Neuronal stem cell (in vitro differentiated cells): ENCODE measurements around the gene SLC6A3.
A peak's percentile ranks its signal among the peaks of the same experiment; 100 is the strongest.

ENCODE experiments used
- DNase-seq: peaks from one replicate; pipeline ENCODE4 v3.0.0-alpha.2; 2013; ENCODE audit warnings: low spot score
- H2AFZ ChIP-seq: one replicate; pipeline ENCODE4 v1.6.1; 2013; ENCODE audit warnings: mild to moderate bottlenecking, low read length, inconsistent platforms
- H2AK5ac ChIP-seq: 2 replicates; pipeline ENCODE4 v1.6.1; 2013; ENCODE audit warnings: low read depth, mild to moderate bottlenecking, inconsistent platforms, low read length, moderate library complexity, mixed read lengths
- H2BK120ac ChIP-seq: 2 replicates; pipeline ENCODE4 v1.6.1; 2013; ENCODE audit warnings: low read depth, mild to moderate bottlenecking, inconsistent platforms, low read length, moderate library complexity, mixed read lengths
- H2BK12ac ChIP-seq: one replicate; pipeline ENCODE4 v1.6.1; 2013; ENCODE audit warnings: low read length, inconsistent platforms
- H2BK15ac ChIP-seq: 2 replicates; pipeline ENCODE4 v1.6.1; 2013; ENCODE audit warnings: mild to moderate bottlenecking, low read length, inconsistent platforms, mixed read lengths
- H2BK5ac ChIP-seq: one replicate; pipeline ENCODE4 v1.6.1; 2013; ENCODE audit warnings: inconsistent platforms, mild to moderate bottlenecking, low read length, moderate library complexity
- H3K14ac ChIP-seq: one replicate; pipeline ENCODE4 v1.6.1; 2013; ENCODE audit warnings: low read length, inconsistent platforms
- H3K18ac ChIP-seq: 2 replicates; pipeline ENCODE4 v1.6.1; 2013; ENCODE audit warnings: low read length, inconsistent platforms
- H3K23ac ChIP-seq: 2 replicates; pipeline ENCODE4 v1.6.1; 2013; ENCODE audit warnings: low read depth, mild to moderate bottlenecking, mixed read lengths, low read length, inconsistent platforms; ENCODE audit not compliant: poor library complexity
- H3K27ac ChIP-seq: replicated peaks from 3 replicates; pipeline ENCODE4 v1.5.1; 2013; ENCODE audit warnings: low read length, inconsistent platforms
- H3K27me3 ChIP-seq, 3 experiments: 2 replicates each; pipeline ENCODE4 v1.6.1; 2013; ENCODE audit warnings: low read length in 3 of 3, mild to moderate bottlenecking in 2 of 3, inconsistent platforms in 1 of 3, low read depth in 1 of 3, mixed read lengths in 1 of 3, moderate library complexity in 1 of 3; ENCODE audit not compliant: control insufficient read depth in 3 of 3, insufficient read depth in 3 of 3
- H3K36me3 ChIP-seq, 2 donors: replicated peaks in 1 of 2; 2 replicates each; pipeline ENCODE4 v1.6.1; 2013; ENCODE audit warnings: low read length in 2 of 2; ENCODE audit not compliant: control insufficient read depth in 2 of 2, insufficient read depth in 2 of 2
- H3K4ac ChIP-seq: 2 replicates; pipeline ENCODE4 v1.6.1; 2013; ENCODE audit warnings: inconsistent platforms, mild to moderate bottlenecking, low read length, moderate library complexity
- H3K4me1 ChIP-seq, 2 donors: 1 replicate in 1 of 2; 2 replicates in 1 of 2; pipeline ENCODE4 v1.6.1; 2013; ENCODE audit warnings: low read length in 2 of 2, low read depth in 1 of 2; ENCODE audit not compliant: control insufficient read depth in 2 of 2, insufficient read depth in 1 of 2
- H3K4me2 ChIP-seq: one replicate; pipeline ENCODE4 v1.6.1; 2013; ENCODE audit warnings: mild to moderate bottlenecking, low read length, inconsistent platforms; ENCODE audit not compliant: insufficient read depth, poor library complexity, severe bottlenecking
- H3K4me3 ChIP-seq, 2 donors: 2 replicates each; pipeline ENCODE4 v1.5.1; 2013; ENCODE audit warnings: low read length in 2 of 2, mild to moderate bottlenecking in 2 of 2, inconsistent platforms in 1 of 2, moderate library complexity in 1 of 2
- H3K79me1 ChIP-seq: one replicate; pipeline ENCODE4 v1.6.1; 2013; ENCODE audit warnings: low read depth, mild to moderate bottlenecking, inconsistent platforms, low read length, moderate library complexity
- H3K9ac ChIP-seq: one replicate; pipeline ENCODE4 v1.6.1; 2013; ENCODE audit warnings: mild to moderate bottlenecking, low read depth, low read length, inconsistent platforms; ENCODE audit not compliant: poor library complexity
- H3K9me3 ChIP-seq, 2 donors: replicated peaks in 1 of 2; 2 replicates each; pipeline versions ENCODE3 to v1.6.1; 2013; ENCODE audit warnings: low read length in 2 of 2, mild to moderate bottlenecking in 2 of 2, inconsistent platforms in 1 of 2, low read depth in 1 of 2, mixed read lengths in 1 of 2, moderate library complexity in 1 of 2; ENCODE audit not compliant: control insufficient read depth in 2 of 2, insufficient read depth in 1 of 2
- H4K8ac ChIP-seq: one replicate; pipeline ENCODE4 v1.6.1; 2013; ENCODE audit warnings: low read depth, mild to moderate bottlenecking, inconsistent platforms, low read length, moderate library complexity
- H4K91ac ChIP-seq: one replicate; pipeline ENCODE4 v1.6.1; 2013; ENCODE audit warnings: low read length, low read depth, mild to moderate bottlenecking, inconsistent platforms; ENCODE audit not compliant: poor library complexity
- WGBS, 2 donors: extraction: QIAGEN DNeasy Blood & Tissue Kit; methylation state at CpG; one replicate each; pipeline ENCODE4 v1.1.7; 2013; ENCODE audit warnings: missing lambda C conversion rate in 2 of 2, mixed read lengths in 1 of 2; ENCODE audit not compliant: insufficient read length in 2 of 2, insufficient replicate concordance in 1 of 2; ENCODE audit errors: extremely low coverage in 2 of 2; 5-methylcytosine and 5-hydroxymethylcytosine counted together

Gene SLC6A3

DNA sequence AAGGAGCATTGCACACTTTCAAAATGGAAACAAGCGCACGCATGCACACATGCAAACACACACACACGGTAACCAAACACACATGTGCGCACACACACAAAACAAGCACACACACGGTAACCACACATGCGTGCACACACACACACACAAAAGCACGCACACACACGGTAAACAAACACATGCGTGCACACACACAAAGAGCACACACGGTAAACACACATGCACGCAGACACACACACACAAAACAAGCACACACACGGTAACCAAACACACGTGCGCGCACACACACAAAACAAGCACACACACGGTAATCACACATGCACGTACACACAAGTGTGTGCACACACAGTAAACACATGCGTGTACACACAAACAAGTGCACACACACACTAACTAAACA, 19.3 kb upstream of the SLC6A3 start:
- no CpG with 5 or more reads among the region's 18 CpGs for WGBS, 2 donors
- Histone ChIP-seq H3K27me3 (no peaks in the 10 kb centered on the region), H3K9ac (peak overlapping the region; percentile 32), H2BK15ac (no peak overlapping the region), H3K4me2 (no peak overlapping the region), H2AK5ac (no peak overlapping the region), H3K27ac (no peak overlapping the region), H3K4me1 (peaks cover 0 to 8% of the 10 kb centered on the region in 2 donors), H3K4me3 (peak overlapping the region in 1 of 2 donors; percentile 56), H2BK12ac (no peak overlapping the region), H3K9me3 (peaks cover 0 to 15% of the 10 kb centered on the region in 2 donors), H4K8ac (no peak overlapping the region), H4K91ac (no peak overlapping the region), H3K18ac (no peak overlapping the region), H3K79me1 (peaks cover 11% of the 10 kb centered on the region), H2BK5ac (no peak overlapping the region), H2AFZ (no peak overlapping the region), H3K36me3 (peaks cover 51 to 76% of the 10 kb centered on the region in 2 donors), H2BK120ac (no peak overlapping the region), H3K4ac (no peak overlapping the region), H3K23ac (peak overlapping the region; percentile 22), H3K14ac (no peak overlapping the region)
- no peak for DNase-seq

GRCh38 chr5:1464096-1464446, 18.8 kb upstream of the SLC6A3 start:
- peaks cover 0 to 15% of the 10 kb centered on the region in 2 donors for H3K9me3 ChIP-seq
- no peak for DNase-seq
- no peak overlapping the region for H4K91ac ChIP-seq
- no peak overlapping the region for H2BK5ac ChIP-seq
- H2AFZ ChIP-seq: no peak overlapping the region
- no peaks in the 10 kb centered on the region for H3K27me3 ChIP-seq
- H3K27ac ChIP-seq: no peak overlapping the region
- H2AK5ac ChIP-seq: no peak overlapping the region
- H3K4ac ChIP-seq: no peak overlapping the region
- H3K4me3 ChIP-seq: no peak overlapping the region
- H3K79me1 ChIP-seq: peaks cover 11% of the 10 kb centered on the region
- H3K36me3 ChIP-seq: peaks cover 55 to 81% of the 10 kb centered on the region in 2 donors
- H3K9ac ChIP-seq: peak overlapping the region; percentile 32
- H3K14ac ChIP-seq: no peak overlapping the region
- H2BK15ac ChIP-seq: no peak overlapping the region
- no peak overlapping the region for H3K23ac ChIP-seq
- H4K8ac ChIP-seq: no peak overlapping the region
- peaks cover 0 to 7% of the 10 kb centered on the region in 2 donors for H3K4me1 ChIP-seq
- no CpG with 5 or more reads among the region's 14 CpGs for WGBS, 2 donors
- H3K18ac ChIP-seq: no peak overlapping the region
- no peak overlapping the region for H2BK120ac ChIP-seq
- no peak overlapping the region for H2BK12ac ChIP-seq
- H3K4me2 ChIP-seq: no peak overlapping the region

DNA sequence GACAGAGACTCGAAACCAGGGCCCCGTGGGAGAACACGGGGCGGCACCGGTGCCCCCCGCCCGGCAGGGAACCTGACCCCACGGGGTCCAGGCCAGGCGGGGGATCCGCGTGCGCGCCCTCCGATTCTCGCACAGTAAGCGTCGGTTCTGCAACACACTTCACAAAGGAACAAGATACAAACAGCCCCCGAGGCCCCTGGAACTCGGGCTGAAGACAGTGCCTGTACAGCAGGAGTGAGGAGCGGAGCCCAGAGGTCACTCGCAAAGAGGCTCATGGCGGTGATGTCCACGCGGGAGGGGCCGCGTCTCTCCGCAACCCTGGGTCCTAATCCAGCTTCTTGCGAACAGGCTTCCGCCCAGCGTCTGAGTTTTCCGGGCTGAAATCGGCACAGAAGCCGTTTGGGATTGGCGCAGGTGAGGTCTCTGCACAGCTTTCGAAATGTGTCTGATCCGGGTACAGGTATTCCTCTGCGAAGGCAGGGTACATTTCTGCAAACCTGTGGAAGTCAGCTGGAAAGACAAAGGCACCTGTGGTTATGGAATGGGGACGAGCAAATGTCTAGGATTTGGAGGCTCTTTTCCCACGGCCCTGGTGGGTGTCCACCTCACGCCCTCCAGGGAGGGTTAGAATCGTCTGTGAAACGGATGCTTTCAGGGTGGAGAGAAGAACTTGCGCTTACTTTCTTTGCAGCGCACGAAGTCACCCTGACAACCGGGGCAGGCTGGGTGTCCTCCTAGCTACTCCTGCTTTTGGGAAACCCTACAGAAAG, 18.3 kb upstream of the SLC6A3 start:
- Histone ChIP-seq H3K79me1 (peaks cover 8% of the 10 kb centered on the region), H3K4ac (no peak overlapping the region), H3K4me1 (peaks cover 0 to 5% of the 10 kb centered on the region in 2 donors), H2AK5ac (no peak overlapping the region), H2BK15ac (no peak overlapping the region), H3K27ac (no peak overlapping the region), H2BK5ac (no peak overlapping the region), H3K9ac (no peak overlapping the region), H2BK120ac (no peak overlapping the region), H3K18ac (no peak overlapping the region), H3K14ac (no peak overlapping the region), H4K91ac (no peak overlapping the region), H4K8ac (no peak overlapping the region), H2AFZ (no peak overlapping the region), H3K36me3 (peaks cover 53 to 81% of the 10 kb centered on the region in 2 donors), H3K4me2 (no peak overlapping the region), H2BK12ac (no peak overlapping the region), H3K23ac (no peak overlapping the region), H3K9me3 (peaks cover 0 to 17% of the 10 kb centered on the region in 2 donors), H3K27me3 (no peaks in the 10 kb centered on the region), H3K4me3 (no peak overlapping the region)
- DNase-seq: no peak
- no CpG with 5 or more reads among the region's 46 CpGs for WGBS, 2 donors

DNA sequence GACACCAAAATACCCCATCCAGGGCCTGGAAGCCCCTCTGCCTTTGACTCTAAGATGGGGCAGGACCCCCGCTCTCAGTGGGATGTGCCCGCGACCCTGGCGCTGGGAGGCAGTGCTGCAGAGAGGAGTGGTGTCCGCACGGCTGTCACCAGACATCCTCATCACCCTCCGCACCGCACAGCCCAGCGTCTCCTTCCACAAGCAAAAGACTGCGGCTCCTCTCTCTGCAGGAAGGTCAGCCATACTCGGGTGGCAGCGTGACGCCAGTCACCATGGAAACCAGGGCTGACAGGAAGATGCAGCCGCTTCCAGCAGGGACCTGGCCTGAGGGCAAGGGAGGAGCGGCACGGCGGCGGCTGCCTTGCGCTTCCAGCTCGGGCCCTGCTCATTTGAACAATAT, 17.1 kb upstream of the SLC6A3 start:
- peak overlapping the region; percentile 40 for H3K14ac ChIP-seq
- no peak overlapping the region for H3K4me2 ChIP-seq
- no peak overlapping the region for H3K4ac ChIP-seq
- no peak overlapping the region for H3K27ac ChIP-seq
- no peak for DNase-seq
- H2BK12ac ChIP-seq: no peak overlapping the region
- H3K4me3 ChIP-seq: no peak overlapping the region
- no peak overlapping the region for H2BK5ac ChIP-seq
- no peak overlapping the region for H4K91ac ChIP-seq
- H3K9ac ChIP-seq: no peak overlapping the region
- no peak overlapping the region for H2AFZ ChIP-seq
- peaks cover 55 to 84% of the 10 kb centered on the region in 2 donors for H3K36me3 ChIP-seq
- WGBS, 2 donors: no CpG with 5 or more reads among the region's 20 CpGs
- H2BK15ac ChIP-seq: no peak overlapping the region
- peaks cover 8% of the 10 kb centered on the region for H3K79me1 ChIP-seq
- no peak overlapping the region for H2BK120ac ChIP-seq
- H2AK5ac ChIP-seq: no peak overlapping the region
- peaks cover 0 to 5% of the 10 kb centered on the region in 2 donors for H3K4me1 ChIP-seq
- peak overlapping the region; percentile 8 for H3K18ac ChIP-seq
- no peak overlapping the region for H3K23ac ChIP-seq
- peaks cover 6 to 24% of the 10 kb centered on the region in 2 donors for H3K9me3 ChIP-seq
- no peak overlapping the region for H4K8ac ChIP-seq
- no peaks in the 10 kb centered on the region for H3K27me3 ChIP-seq
